Uterus (tissue), 2 donors: Measurements from ENCODE around the gene SPTBN5.
A peak's percentile ranks its signal among the peaks of the same experiment; 100 is the strongest.

Source experiments
- CTCF ChIP-seq, 4 experiments: fragments of 200-600 bp in 2 of 4; fragments of 450-650 bp in 2 of 4; sonication (generic) in 2 of 4; IDR thresholded peaks; one replicate each; pipeline ENCODE4 v1.5.1; 2016 to 2019; ENCODE audit warnings: antibody characterized with exemption in 4 of 4, mild to moderate bottlenecking in 2 of 4, moderate library complexity in 1 of 4
- POLR2A ChIP-seq, 2 donors: fragments of 450-650 bp; IDR thresholded peaks; one replicate each; pipeline ENCODE4 v1.6.1; 2016; ENCODE audit warnings: antibody characterized with exemption in 2 of 2, mild to moderate bottlenecking in 1 of 2, moderate library complexity in 1 of 2

GRCh38 chr15:41811432-41812195 is 82.2 kb downstream of the SPTBN5 start:
- peak; percentile 87 to 93 (median 90) for TF ChIP-seq CTCF (IDR thresholded peaks at IDR 0.05)
- no peak for TF ChIP-seq POLR2A (IDR thresholded peaks at IDR 0.05)
